Activated CD8-positive, alpha-beta memory T cell treated with anti-CD3 and anti-CD28 coated beads, Interleukin-2, amount 50 U/mL, for 24 hours (primary cell): ENCODE measurements around the gene THBS2.

Experiments
- DNase-seq: peaks from one replicate; pipeline ENCODE4 v3.0.0-alpha.2; 2020; ENCODE audit errors: extremely low read depth

The THBS2 gene

GRCh38 chr6:169249057-169249456 lies 4.6 kb downstream of the THBS2 start:
- no peak for DNase-seq

- no peak for DNase-seq
These were observed 5.1 kb downstream of the THBS2 start for GRCh38 chr6:169248521-169248971.

DNA sequence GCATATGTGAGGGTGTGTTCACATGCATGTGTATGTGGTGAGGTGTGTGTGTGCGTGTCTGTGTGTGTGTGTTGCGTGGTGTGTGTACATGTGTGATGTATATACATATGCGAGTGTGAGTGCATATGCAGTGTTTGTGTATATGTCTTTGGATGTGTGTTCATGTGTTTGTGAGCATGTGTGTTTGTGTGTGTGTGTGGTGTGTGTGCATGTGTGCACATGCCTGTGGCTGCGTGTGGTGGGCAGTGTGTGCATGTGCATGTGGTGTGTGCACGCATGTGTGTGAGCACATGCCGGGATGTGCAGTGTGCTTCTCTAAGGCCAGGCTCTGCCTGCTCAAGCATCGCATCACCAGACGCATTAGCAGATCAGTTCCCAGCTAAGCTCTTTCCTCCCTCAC lies 5.7 kb downstream of the THBS2 start:
- no peak for DNase-seq

DNA sequence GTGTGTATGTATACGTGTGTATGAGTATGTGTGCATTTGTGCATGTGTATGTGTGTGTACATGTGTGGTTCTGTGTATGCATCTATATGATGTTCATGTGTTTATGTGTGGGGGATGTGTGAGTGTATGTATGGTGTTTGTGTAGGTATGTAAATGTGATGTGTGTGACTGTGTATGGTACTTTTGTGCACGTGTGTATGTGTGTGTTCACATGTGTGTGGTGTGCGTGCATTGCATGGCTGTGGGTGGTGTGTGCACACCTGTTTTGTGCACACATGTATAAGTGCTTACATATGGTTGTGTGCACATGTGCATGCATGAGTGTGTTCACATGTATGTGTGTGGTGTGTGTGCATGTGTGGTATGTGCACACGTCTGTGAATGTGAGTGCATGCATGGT lies 6.2 kb downstream of the THBS2 start:
- no peak for DNase-seq

- DNase-seq: no peak
These were observed 7.2 kb downstream of the THBS2 start for GRCh38 chr6:169246445-169246844.

- no peak for DNase-seq
These were observed 8.8 kb downstream of the THBS2 start for GRCh38 chr6:169244684-169245383.

- no peak for DNase-seq
These were observed 10.0 kb downstream of the THBS2 start for GRCh38 chr6:169243661-169244060.

DNA sequence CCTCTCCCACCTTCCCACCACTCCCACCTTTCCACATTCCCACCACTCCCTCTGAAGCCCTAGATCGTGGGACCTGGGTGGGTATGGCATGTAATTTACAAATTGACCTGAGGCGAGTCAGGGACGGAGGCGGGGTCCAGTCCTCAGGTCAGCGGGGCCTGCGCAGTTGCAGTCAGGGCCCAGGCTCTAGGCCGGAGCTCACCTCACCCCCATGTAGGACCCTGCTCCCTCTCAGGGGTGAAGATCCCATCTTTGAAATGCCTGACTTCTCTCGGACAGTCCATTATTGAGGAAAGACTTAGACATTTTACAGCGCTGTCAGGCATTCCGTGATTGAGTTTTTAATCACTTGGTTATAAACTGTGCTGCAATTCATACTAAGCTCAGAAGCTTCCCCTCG lies 10.5 kb downstream of the THBS2 start:
- DNase-seq: no peak

GRCh38 chr6:169241688-169242350 lies 11.8 kb downstream of the THBS2 start:
- no peak for DNase-seq

DNA sequence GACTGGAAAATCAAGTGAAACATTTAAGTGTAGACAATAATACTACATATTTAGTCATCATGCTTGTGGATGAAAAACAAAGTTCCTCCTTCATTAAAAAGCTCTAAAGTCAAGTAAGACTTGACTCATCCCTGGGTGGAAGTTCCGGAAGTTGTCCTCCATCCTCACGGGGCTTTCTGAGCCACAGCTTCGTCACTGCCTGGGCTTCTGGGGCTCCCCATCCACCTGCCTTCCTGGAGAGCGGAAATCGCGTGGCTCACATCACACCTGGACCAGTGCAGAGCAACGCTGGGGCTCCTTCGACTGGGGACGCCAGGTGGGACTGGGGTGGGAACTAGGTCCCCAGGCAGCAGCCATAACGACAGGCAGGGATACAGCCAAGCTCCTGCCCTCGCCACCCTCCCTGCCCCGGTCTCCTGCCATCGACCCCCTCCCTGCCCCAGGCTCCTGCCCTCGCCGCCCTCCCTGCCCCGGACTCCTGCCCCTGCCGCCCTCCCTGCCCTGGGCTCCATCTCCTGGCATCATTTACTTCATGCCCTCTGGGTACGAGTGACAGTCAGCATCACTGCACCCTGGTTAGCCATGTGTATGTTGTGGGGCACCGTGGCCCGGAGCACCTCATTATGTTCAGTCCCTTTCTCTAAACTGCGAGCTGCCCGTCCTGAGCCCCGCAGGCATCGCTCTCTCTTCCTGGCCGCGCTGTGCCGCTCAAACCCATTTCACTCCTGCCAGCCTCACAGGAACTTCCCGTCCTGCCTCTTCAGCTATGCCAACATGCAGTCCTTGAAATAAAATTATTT lies 12.9 kb downstream of the THBS2 start:
- DNase-seq: no peak

GRCh38 chr6:169240125-169240524 lies 13.5 kb downstream of the THBS2 start:
- DNase-seq: no peak

- DNase-seq: no peak
These were observed 14.5 kb downstream of the THBS2 start for GRCh38 chr6:169239181-169239580.

GRCh38 chr6:169238766-169239165 lies 14.9 kb downstream of the THBS2 start:
- DNase-seq: no peak

- no peak for DNase-seq
These were observed 16.0 kb downstream of the THBS2 start for GRCh38 chr6:169237496-169238134.

GRCh38 chr6:169236988-169237387 lies 16.7 kb downstream of the THBS2 start:
- DNase-seq: no peak

DNA sequence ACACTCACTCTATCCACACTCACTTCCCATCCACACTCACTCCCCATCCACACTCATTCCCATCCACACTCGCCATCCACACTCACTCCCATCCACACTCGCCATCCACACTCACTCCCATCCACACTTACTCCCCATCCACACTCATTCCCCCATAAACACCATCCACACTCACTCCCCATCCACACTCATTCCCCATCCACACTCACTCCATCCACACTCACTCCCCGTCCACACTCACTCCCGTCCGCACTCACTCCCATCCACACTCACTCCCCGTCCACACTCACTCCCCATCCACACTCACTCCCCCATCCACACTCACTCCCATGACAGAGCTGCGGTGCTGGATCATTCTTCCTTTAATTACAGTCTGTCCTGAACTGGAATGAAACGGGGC lies 17.1 kb downstream of the THBS2 start:
- no peak for DNase-seq

DNA sequence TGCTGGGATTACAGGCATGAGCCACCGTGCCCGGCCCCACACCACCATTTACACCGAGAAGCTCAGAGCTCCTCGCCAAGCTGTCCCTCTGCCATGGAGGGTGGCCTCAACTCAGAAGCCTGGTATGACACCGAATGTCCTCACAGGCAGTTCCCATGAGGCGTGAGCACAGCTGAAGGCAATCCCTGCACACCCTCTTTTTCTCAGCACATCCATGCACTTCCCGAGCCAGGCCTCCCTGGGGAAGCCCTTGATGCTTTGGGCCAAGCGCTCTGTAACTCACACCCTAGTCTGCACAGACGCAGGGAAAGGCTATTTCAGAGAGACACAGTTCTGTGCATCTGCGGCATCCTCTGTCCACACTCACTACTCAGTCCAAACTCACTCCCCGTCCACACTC lies 18.4 kb downstream of the THBS2 start:
- DNase-seq: no peak

DNA sequence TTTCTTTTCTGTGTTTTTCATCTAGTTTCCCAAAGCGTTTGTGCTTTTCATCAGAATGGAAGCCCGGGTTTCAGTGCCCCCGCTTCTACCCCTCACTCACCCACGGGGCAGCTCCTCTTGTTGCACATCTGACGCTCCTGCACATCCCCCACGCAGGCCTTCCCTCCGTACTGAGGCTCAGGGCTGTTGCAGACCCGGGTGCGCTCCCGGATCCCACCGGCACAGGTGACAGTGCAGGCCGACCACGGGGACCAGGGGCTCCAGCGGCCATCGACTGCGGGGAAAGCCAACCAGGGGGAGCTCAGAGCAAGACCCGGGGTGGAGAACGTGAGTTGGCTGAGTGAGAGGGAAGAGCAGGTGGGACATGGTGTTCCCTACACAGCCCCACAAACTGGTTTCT lies 19.0 kb downstream of the THBS2 start:
- DNase-seq: no peak

DNA sequence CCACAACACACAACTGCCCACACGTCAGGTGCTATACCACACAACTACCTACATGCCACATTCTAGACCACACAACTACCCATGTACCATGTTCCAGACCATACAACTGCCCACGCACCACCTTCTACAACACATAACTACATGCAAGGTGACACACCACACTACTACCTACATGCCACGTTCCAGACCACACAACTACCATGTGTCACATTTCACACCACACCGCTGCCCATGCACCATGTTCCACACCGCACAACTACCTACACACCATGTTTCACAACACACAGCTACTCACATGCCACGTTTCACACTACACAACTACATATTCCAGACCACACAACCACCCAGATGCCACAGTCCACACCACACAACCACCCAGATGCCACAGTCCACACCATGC lies 19.8 kb downstream of the THBS2 start:
- no peak for DNase-seq

- DNase-seq: no peak
These were observed 20.5 kb downstream of the THBS2 start for GRCh38 chr6:169233181-169233580.

GRCh38 chr6:169232507-169232931 lies 21.1 kb downstream of the THBS2 start:
- no peak for DNase-seq

- no peak for DNase-seq
These were observed 21.7 kb downstream of the THBS2 start for GRCh38 chr6:169231790-169232506.
